D721Med (cell line): ENCODE measurements around the gene TEDC1.

ENCODE experiments used
- DNase-seq: peaks from one replicate; pipeline ENCODE4 v3.0.0; 2011; ENCODE audit warnings: low spot score; ENCODE audit not compliant: insufficient read length
- FAIRE-seq: peaks from 2 replicates; lab custom pipeline; 2011; peaks lifted over from hg19 to GRCh38; lab: Jason Lieb, UNC
- TF ChIP-seq, protein P1 (sequence below): IDR thresholded peaks from 2 replicates; pipeline ENCODE4 v1.5.1; 2012; ENCODE audit warnings: mild to moderate bottlenecking, control low read depth; ENCODE audit not compliant: insufficient read depth; ENCODE audit errors: missing control alignments

The TEDC1 gene

DNA sequence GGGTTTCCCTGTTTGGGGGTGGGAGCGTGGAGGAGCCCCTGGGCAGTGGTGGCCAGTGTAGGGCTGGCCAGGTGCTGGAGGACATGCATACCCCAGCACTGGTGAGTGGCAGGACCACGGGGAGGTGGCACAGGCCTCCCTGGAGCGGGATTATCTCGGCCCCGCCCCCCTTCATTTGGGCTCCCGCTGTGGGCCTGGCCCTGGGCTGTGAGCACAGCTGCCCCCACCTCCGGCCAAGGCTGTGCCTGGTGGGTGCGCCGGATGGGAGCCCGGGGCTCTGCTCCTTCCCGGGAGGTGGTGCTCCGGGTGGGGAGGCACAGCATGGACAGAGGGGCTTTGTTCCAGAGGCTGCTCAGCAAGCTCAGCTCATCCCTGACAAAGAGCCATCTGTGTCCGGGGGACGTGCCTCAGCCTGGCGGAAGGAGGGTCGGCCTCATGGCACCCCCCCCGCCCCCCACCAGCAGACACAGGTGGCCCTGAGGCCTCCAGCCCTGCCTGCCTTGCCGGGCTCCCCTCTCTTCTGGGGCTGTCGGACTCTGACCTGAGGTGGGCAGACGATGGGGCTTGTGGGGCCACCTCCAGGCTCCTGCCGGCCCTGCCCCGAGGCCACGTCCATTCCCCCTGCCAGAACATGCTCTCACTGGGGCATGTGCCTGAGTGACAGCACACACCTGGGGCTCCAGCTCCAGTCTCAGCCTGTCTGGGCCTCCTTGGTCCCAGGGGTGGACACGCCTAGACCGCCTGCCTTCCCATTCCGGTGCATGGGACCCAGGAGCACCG lies 8.4 kb downstream of the TEDC1 start:
- no peak for FAIRE-seq
- TF ChIP-seq, protein P1, sequence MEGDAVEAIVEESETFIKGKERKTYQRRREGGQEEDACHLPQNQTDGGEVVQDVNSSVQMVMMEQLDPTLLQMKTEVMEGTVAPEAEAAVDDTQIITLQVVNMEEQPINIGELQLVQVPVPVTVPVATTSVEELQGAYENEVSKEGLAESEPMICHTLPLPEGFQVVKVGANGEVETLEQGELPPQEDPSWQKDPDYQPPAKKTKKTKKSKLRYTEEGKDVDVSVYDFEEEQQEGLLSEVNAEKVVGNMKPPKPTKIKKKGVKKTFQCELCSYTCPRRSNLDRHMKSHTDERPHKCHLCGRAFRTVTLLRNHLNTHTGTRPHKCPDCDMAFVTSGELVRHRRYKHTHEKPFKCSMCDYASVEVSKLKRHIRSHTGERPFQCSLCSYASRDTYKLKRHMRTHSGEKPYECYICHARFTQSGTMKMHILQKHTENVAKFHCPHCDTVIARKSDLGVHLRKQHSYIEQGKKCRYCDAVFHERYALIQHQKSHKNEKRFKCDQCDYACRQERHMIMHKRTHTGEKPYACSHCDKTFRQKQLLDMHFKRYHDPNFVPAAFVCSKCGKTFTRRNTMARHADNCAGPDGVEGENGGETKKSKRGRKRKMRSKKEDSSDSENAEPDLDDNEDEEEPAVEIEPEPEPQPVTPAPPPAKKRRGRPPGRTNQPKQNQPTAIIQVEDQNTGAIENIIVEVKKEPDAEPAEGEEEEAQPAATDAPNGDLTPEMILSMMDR, result no peak
- DNase-seq, result no peak

- DNase-seq, result no peak
- TF ChIP-seq, protein P1, result no peak
- no peak for FAIRE-seq
These were observed 9.1 kb downstream of the TEDC1 start for GRCh38 chr14:105500036-105500725.

- no peak for DNase-seq
- FAIRE-seq, result no peak
- TF ChIP-seq, protein P1, result no peak
These were observed 9.7 kb downstream of the TEDC1 start for GRCh38 chr14:105500726-105501101.

- FAIRE-seq (no peak), DNase-seq (no peak)
- TF ChIP-seq, protein P1, result no peak
These were observed 10.7 kb downstream of the TEDC1 start for GRCh38 chr14:105501504-105502291.

- FAIRE-seq, result no peak
- TF ChIP-seq, protein P1, result no peak
These were observed 11.6 kb downstream of the TEDC1 start for GRCh38 chr14:105502446-105503295.

GRCh38 chr14:105503296-105503640 lies 12.2 kb downstream of the TEDC1 start:
- no peak for FAIRE-seq
- TF ChIP-seq, protein P1, result no peak
- no peak for DNase-seq

More at GRCh38 chr14:105502446-105503295, 11.6 kb downstream of the TEDC1 start:
- no peak for DNase-seq
